SJSA1 (cell line): ENCODE measurements around the gene RHBDL3. TPM values are rescaled to one million over a fixed set of nuclear protein-coding genes. Genes with fewer than 3 reads are reported as not detected.
"Not testable (repeated sequence)": the region's sequence is repeated elsewhere in the genome, so short reads cannot be mapped to it uniquely, and the experiment has no call there.

ENCODE experiments used
- DNase-seq, 2 experiments: peaks; one replicate each; pipeline ENCODE4 v3.0.0-alpha.2; 2015 to 2020; ENCODE audit warnings: low spot score in 2 of 2, low read depth in 1 of 2
- H3K27ac ChIP-seq: fragments of 250-450 bp; sonication (Bioruptor Pico); 2 replicates; pipeline ENCODE4 v1.5.1; 2020; ENCODE audit warnings: mild to moderate bottlenecking, moderate library complexity
- H3K27me3 ChIP-seq: fragments of 250-450 bp; sonication (Bioruptor Pico); replicated peaks from 2 replicates; pipeline ENCODE4 v1.5.1; 2020; ENCODE audit warnings: mild to moderate bottlenecking, moderate library complexity
- H3K36me3 ChIP-seq: fragments of 250-450 bp; sonication (Bioruptor Pico); 2 replicates; pipeline ENCODE4 v1.5.1; 2020; ENCODE audit warnings: mild to moderate bottlenecking
- H3K4me1 ChIP-seq: fragments of 250-450 bp; sonication (Bioruptor Pico); replicated peaks from 2 replicates; pipeline ENCODE4 v1.6.1; 2021; ENCODE audit warnings: mild to moderate bottlenecking
- H3K4me3 ChIP-seq: fragments of 250-450 bp; sonication (Bioruptor Pico); 2 replicates; pipeline ENCODE4 v1.5.1; 2020; ENCODE audit warnings: mild to moderate bottlenecking
- H3K9me3 ChIP-seq: fragments of 250-450 bp; sonication (Bioruptor Pico); replicated peaks from 2 replicates; pipeline ENCODE4 v1.5.1; 2020; ENCODE audit warnings: mild to moderate bottlenecking
- total RNA-seq: library from RNA; depleted of rRNA; stranded (reverse); fragments of >200 nt; shearing (Covaris generic); gene quantifications from 2 replicates; pipeline ENCODE4 v1.2.3, GENCODE V29; 2014

RHBDL3 gene
- total RNA-seq, 1 experiment from 2014 or later: 1.2 TPM

DNA sequence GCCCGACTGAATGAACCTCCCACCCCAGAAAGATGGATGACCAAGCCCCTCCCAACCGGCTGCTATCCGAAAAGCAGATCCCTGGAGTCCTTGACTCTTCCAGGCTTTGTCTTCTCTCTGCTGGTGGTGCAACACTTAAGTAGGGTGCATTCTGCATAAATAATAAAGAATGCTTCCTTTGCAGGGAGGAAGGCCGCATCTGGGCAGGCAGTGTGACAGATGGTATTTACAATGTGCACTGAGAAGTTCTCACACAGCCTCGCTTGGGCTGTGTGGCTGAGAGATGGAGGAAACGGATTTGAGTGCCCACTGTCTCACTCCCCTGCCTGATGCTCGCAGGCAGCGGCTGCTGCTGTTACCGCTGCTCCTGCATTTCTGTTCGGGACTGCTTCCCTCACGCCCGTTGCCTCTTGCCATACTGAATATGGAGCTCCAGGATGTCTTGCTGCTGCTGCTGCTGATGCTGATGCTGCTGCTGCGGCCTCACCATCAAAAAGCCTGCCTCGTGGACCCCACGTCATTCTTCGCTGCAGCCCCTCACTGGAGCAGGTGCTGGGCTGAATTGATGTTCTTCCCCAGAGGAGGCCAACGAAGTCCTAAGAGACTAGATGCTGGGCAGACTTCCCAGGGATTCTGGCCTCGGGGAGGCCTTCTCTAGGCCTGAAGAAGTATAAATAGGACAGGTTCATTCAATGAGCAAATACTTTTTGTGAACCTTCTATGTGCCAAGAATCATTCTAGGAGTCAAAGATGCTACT is 7.1 kb upstream of the RHBDL3 start:
- H3K36me3 ChIP-seq: no peaks in the 10 kb centered on the region
- H3K4me3 ChIP-seq: no peak overlapping the region
- peaks cover 7% of the 10 kb centered on the region; the same call in 1 of the 2 replicates for H3K4me1 ChIP-seq
- no peaks in the 10 kb centered on the region for H3K9me3 ChIP-seq
- no peaks in the 10 kb centered on the region; the same call in 1 of the 2 replicates for H3K27me3 ChIP-seq
- no peak overlapping the region for H3K27ac ChIP-seq
- DNase-seq: no peak

DNA sequence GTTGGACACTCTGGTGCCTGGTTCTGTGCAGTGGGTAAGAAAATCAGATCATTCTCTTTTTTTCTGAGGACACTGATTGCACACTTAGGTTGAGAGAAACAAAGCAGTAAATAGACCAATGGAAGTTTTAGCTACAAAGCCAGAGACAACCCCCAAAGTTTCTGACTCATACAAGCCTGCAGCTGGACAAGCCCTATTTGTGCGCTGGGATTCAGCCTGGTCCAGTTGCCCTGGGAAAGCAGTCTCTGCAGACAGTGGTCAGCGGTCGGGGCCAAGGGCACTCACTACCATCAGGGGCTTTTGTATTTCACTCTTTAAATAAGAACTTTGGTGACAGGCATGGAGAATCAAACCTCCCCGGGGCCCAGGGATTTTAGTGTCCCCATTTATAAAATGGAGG is 6.0 kb upstream of the RHBDL3 start:
- Histone ChIP-seq H3K9me3 (no peaks in the 10 kb centered on the region), H3K4me1 (peaks cover 7% of the 10 kb centered on the region; the same call in 1 of the 2 replicates), H3K27ac (no peak overlapping the region), H3K27me3 (peaks cover 7% of the 10 kb centered on the region), H3K4me3 (no peak overlapping the region), H3K36me3 (no peaks in the 10 kb centered on the region)
- peak in 1 of 2 experiments; percentile 16 for DNase-seq

DNA sequence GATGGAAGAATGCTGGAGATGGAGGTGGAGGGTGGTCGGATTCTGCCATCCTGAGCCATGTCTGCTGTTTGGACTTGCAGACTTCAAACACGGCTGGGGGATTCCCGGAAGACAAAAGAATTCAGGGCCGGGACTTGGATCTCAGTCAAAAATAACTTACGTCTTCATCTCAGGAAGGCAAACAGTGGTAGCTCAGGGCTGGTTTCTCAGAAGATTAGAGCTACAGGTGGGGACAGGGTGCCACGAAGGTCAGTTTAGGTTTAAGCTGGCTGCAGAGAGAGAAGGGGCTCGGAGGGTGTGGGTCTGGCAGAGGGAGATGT is 4.3 kb upstream of the RHBDL3 start:
- H3K27ac ChIP-seq: no peak overlapping the region
- peaks cover 16% of the 10 kb centered on the region for H3K4me1 ChIP-seq
- H3K9me3 ChIP-seq: peaks cover 3% of the 10 kb centered on the region
- no peak overlapping the region for H3K4me3 ChIP-seq
- H3K36me3 ChIP-seq: no peaks in the 10 kb centered on the region
- DNase-seq: no peak
- peaks cover 19% of the 10 kb centered on the region for H3K27me3 ChIP-seq

DNA sequence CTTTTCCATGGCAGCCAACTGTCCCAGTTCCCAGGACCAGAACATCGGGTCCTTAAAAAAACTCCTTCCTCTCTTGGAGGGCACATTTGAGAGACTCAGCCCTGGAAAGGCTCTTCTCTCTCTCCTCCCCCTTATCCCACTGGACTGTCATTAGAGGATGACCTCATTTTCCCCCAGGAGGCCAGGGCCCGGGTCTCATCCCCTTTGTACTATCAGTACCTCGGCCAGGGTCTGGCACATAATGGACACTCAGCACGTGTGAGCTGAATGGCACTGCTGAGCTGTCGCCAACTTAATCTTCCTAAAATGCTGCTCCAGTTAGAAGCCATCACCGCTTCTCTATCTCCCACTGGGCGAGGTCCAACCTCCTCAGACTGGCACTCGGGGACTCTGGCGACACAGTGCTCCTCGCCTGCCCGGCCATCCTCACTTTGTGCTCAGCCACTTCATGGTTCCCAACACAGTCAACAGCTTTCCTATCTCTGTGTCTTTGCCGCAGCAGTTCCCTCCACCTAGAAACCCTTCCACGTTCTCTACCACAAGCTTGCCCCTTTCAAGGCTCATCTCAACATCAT is 3.6 kb upstream of the RHBDL3 start:
- Histone ChIP-seq H3K27ac (no peak overlapping the region), H3K36me3 (no peaks in the 10 kb centered on the region), H3K27me3 (peaks cover 26% of the 10 kb centered on the region), H3K4me3 (no peak overlapping the region), H3K9me3 (peaks cover 6% of the 10 kb centered on the region), H3K4me1 (peaks cover 22% of the 10 kb centered on the region)
- no peak for DNase-seq

DNA sequence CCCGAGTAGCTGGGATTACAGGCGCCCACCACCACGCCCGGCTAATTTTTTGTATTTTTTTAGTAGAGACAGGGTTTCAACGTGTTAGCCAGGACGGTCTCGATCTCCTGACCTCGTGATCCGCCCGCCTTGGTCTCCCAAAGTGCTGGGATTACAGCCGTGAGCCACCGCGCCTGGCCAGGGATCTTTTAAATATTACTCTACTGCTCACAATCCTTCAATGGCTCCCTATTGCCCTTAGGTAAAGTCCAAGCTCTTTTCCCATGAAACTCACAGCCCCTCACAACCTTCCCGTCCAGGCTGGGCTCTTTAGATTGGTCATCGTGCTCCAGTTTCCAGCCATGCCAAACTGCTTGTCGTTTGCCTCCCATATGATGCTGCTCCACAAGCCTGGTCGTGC is 2.1 kb upstream of the RHBDL3 start:
- H3K27me3 ChIP-seq: peaks cover 36% of the 10 kb centered on the region
- not testable (repeated sequence) for H3K27ac ChIP-seq, H3K4me3 ChIP-seq, H3K36me3 ChIP-seq, DNase-seq, H3K9me3 ChIP-seq
- peaks cover 22% of the 10 kb centered on the region for H3K4me1 ChIP-seq

DNA sequence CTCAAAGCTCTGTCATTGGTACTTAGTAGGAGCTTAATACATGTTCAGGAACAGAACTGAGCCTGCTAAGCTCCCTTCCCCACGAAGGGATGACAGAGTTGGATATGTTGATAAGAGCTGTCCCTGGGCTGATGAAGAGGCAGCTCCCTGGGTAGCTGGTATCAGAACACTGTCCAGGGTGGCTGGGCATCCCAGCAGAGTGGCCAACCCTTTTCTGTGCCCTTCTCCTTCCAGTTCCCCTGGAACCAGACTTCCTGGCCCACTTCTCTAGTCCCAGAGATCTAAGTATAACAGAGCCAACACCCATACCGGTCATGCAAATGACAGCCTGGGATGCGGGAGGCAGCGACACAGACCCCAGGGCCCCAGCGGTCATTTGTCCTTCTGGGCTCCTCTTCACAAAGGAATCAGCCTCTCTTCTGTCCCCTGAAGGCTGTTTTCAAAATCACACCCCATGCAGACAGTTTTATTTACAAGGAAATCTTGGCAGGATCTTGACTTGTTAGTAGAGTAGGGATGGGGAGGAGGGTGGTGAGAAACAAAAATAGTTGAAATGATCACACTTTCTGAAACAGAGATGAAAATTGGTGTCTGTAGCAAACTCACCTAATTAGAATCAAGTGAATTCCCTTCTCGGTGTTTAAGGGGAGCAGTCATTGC is 1.4 kb upstream of the RHBDL3 start:
- Histone ChIP-seq H3K4me1 (peaks cover 22% of the 10 kb centered on the region), H3K4me3 (no peak overlapping the region), H3K27ac (no peak overlapping the region), H3K9me3 (peaks cover 6% of the 10 kb centered on the region), H3K27me3 (peaks cover 38% of the 10 kb centered on the region), H3K36me3 (no peaks in the 10 kb centered on the region)
- DNase-seq: no peak

DNA sequence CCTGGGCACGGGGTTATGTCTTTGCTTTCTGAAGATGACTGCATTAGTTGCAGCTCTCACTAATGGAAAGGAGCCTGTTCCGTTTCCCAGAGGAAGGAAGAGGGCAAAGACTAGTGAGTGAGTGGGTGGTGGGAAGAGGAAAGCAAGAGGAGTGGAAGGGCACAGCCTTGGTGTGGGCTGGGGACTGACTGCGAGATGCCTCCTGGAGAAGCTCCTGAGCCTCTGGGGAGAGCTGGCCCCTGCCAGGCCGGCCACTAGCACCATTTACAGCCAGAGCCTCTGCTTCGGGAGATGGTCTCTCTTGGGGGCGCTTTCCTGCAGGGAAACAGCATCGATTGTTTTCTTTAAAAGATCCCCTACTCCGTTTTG is 825 bp upstream of the RHBDL3 start:
- H3K36me3 ChIP-seq: no peaks in the 10 kb centered on the region
- H3K9me3 ChIP-seq: peaks cover 6% of the 10 kb centered on the region
- H3K27ac ChIP-seq: no peak overlapping the region
- no peak overlapping the region for H3K4me3 ChIP-seq
- H3K4me1 ChIP-seq: peaks cover 22% of the 10 kb centered on the region
- H3K27me3 ChIP-seq: peaks cover 38% of the 10 kb centered on the region
- no peak for DNase-seq

DNA sequence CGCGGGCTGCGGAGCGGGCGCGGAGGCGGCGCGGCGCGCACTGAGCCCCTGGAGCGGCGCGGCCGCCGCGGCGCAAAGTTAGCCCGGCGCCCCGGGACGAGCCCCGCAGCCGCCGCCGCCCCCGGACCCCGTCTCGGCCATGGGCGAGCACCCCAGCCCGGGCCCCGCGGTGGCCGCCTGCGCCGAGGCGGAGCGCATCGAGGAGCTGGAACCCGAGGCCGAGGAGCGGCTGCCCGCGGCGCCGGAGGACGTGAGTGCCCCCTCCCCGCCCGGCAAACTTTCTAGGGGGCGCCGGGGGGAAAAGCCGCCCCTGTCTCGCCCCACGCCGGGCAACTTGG is 388 bp downstream of the RHBDL3 start:
- Histone ChIP-seq H3K27me3 (peaks cover 38% of the 10 kb centered on the region), H3K36me3 (no peaks in the 10 kb centered on the region), H3K4me3 (peak overlapping the region; percentile 41), H3K27ac (no peak overlapping the region), H3K4me1 (peaks cover 22% of the 10 kb centered on the region), H3K9me3 (peaks cover 6% of the 10 kb centered on the region)
- no peak for DNase-seq

DNA sequence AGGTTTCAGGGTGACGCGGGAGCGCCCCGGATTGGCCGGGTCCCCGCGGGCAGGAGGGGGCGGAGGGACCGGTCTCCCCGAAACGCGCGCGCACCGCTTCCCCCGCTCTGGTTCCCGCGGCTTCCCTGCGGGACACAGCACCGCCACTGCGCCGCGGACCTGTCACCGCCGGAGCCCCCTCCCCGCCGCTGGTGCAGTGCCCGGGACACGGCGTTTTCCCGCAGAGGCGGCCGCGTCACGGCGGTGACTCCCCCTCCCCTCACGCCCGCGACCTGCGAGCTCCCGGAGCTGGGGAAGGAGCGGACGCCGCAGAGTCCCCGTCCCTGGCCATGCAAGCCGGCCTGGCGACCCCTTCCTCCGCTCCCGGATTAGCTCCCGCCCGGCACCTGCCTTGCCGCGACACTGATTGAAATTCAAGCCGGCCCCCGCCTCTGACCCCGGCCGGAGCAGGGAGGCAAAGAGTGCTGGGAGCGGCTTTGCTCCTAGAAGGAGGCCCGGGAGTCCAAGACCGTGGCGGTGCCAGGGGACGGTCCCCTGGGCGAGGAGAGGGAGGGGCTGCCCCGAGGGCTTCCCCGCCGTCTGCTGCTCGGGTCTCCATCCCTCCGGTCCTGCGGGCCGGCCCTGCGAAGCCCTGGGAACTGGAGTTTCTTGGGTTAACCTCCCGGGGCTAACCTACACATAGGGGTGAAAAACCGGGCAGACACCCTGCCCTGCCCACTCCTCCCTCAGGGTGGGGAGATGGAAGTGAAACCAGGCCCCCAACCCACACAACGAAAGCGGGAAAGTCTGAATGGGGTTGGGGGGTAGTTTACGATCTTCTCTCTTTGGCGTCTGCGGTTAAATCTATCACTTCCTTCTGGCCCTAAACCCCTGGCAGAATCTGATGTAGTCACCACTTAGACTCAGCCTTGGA is 1.0 kb downstream of the RHBDL3 start:
- H3K27ac ChIP-seq: no peak overlapping the region
- peaks cover 38% of the 10 kb centered on the region for H3K27me3 ChIP-seq
- H3K9me3 ChIP-seq: peaks cover 6% of the 10 kb centered on the region
- no peak for DNase-seq
- peak overlapping the region; percentile 41 for H3K4me3 ChIP-seq
- H3K36me3 ChIP-seq: no peaks in the 10 kb centered on the region
- H3K4me1 ChIP-seq: peaks cover 16% of the 10 kb centered on the region

DNA sequence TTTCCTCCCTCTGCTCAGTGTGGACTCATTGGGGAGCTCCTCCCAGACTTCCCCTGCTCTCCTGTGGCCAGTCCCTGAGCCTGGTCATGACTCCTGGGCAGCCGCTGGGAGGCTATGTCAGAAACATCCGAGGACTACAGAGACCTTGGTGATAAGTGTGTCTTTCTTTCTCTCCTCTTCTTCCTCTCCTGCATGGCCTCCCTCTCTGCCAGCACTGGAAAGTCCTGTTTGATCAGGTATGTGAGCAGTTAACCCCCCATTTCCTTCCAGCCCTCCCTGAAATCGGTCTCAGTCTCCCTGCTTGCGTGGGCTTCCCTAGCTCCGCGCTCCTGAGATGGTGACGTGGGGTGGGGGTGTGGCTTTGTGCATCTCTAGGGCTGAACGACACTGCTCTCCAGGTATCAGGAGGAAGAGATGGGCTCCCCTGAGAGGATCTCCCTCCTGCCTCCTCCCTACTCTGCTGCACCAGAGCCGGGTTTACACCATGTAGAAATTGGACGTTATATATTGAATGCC is 2.1 kb downstream of the RHBDL3 start:
- no peak for DNase-seq
- peaks cover 14% of the 10 kb centered on the region for H3K4me1 ChIP-seq
- H3K36me3 ChIP-seq: no peaks in the 10 kb centered on the region
- H3K4me3 ChIP-seq: no peak overlapping the region
- no peak overlapping the region for H3K27ac ChIP-seq
- H3K9me3 ChIP-seq: peaks cover 6% of the 10 kb centered on the region
- H3K27me3 ChIP-seq: peaks cover 38% of the 10 kb centered on the region

DNA sequence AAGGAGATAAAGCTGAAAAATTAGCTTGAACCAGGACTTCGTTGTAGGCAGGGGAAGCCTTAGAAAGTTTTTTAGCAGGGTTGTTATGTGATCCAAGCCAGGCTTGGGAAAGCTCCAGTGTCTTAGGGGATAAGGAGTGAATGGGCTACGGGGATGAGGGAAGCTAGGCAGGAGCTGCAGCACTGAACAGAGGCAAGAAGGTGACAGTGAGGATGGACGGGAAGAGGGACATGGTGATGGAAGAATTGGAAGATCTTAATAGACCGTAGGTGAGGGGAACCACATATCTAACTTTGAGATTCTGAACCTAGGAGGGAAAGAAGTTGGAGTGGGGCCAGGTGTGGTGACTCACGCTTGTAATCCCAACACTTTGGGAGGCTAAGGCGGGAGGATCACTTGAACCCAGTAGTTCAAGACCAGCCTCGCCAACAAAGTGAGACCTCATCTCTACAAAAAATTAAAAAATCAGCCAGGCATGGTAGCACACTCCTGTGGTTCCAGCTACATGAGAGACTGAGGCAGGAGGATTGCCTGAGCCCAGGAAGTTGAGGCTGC is 3.2 kb downstream of the RHBDL3 start:
- no peak for DNase-seq
- no peak overlapping the region for H3K4me3 ChIP-seq
- peaks cover 38% of the 10 kb centered on the region for H3K27me3 ChIP-seq
- H3K36me3 ChIP-seq: no peaks in the 10 kb centered on the region
- no peak overlapping the region for H3K27ac ChIP-seq
- H3K9me3 ChIP-seq: peaks cover 6% of the 10 kb centered on the region
- peaks cover 14% of the 10 kb centered on the region for H3K4me1 ChIP-seq

DNA sequence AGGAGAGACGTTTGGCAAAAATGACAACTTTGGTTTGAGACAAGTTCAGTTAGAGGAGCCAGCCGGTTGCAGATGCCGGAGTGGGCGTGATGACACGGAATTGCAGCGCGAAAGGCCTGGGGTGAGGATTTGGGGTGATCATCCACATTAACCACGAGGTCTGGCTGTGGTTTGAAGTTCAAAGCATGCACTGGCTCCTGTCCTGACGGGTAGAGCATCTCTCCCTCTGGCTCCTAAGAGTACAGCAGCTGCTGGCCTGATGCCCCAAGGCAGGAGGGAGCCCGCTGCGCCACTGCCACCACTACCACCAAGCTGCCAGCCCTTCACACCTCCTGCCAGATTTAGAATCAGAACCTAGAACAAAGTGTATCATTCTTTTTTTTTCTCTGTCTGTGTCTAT is 3.7 kb downstream of the RHBDL3 start:
- Histone ChIP-seq H3K4me1 (peaks cover 14% of the 10 kb centered on the region), H3K27me3 (peaks cover 33% of the 10 kb centered on the region), H3K9me3 (peaks cover 6% of the 10 kb centered on the region), H3K27ac (no peak overlapping the region), H3K4me3 (no peak overlapping the region), H3K36me3 (no peaks in the 10 kb centered on the region)
- no peak for DNase-seq

DNA sequence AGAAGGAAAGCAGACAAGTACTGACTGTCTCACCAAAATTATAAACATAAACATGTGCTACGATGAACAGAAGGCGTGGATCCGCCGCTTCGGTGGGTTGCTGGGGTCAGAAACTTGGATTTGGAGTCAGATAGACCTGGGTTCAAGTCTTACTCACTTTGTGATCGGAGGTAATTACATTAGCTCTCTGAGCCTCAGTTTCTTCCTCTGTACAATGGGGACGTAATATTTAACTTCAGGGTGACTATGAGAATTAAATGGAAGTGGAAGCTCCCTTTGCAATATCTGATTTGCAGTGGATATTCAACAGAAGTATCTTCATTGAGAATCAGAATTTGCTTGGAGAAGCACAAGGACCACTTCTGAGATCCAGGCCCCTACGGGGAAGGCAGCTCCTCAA is 6.2 kb downstream of the RHBDL3 start:
- Histone ChIP-seq H3K36me3 (no peaks in the 10 kb centered on the region), H3K27me3 (peaks cover 14% of the 10 kb centered on the region), H3K9me3 (no peaks in the 10 kb centered on the region), H3K27ac (no peak overlapping the region), H3K4me3 (no peak overlapping the region), H3K4me1 (peaks cover 11% of the 10 kb centered on the region)
- DNase-seq: no peak
